GM19328 (cell line): Measurements from ENCODE around the gene IGSF22.
A peak's percentile ranks its signal among the peaks of the same experiment; 100 is the strongest.

Experiments
- ATAC-seq: cut with Tn5 transposase; IDR thresholded peaks from one replicate; pipeline ENCODE4 v1.9.1; 2021; ENCODE audit warnings: mild to moderate bottlenecking, moderate library complexity; ENCODE audit not compliant: unreplicated experiment

Gene IGSF22

DNA sequence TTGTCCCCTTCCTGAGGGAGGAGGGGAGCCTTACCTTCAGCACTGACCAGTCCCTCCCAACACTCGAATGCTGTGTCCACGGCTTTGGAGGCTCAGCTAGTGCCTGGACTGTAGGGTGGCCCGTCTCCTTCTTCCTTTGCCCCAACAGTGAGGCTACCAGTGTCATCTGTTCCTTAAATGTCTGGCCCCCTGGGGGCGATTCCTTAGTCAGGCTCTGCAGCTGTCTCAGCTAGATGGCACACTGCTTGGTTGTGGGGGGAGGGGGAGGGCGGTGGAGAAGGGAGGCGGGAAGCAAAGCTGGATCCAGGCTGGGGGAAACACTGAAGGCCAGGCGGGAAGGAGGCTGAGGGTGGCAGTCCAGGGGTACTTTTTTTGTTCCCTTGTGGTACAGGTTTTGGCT, at the start of gene IGSF22:
IGSF22 (minus strand) TSS at position 149 of the 400 bp plus-strand sequence. CDS start 1,952 bp downstream, outside the sequence.
- ATAC-seq: no peak

- no peak for ATAC-seq
Observed at GRCh38 chr11:18774801-18775200, 48.8 kb upstream of the IGSF22 start.

DNA sequence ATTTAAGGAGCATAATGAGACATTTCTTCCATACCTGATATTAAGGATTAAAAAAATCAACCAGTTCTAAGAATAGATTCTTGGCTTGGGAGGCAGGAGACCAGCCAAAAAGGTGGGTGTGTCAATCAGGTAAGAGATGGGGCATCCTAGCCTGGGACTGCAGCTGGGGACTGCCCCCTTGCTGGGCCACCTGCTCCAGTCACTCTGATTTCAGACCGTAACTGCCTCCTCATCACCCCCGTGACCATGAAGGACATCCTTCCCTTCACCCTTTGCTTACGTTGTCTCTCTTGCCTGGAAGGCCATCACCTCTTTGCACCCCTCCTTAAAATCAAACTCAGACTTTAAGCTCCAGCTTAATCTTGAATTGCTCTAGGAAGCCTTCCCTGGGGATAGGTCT, 47.7 kb upstream of the IGSF22 start:
- ATAC-seq: no peak

DNA sequence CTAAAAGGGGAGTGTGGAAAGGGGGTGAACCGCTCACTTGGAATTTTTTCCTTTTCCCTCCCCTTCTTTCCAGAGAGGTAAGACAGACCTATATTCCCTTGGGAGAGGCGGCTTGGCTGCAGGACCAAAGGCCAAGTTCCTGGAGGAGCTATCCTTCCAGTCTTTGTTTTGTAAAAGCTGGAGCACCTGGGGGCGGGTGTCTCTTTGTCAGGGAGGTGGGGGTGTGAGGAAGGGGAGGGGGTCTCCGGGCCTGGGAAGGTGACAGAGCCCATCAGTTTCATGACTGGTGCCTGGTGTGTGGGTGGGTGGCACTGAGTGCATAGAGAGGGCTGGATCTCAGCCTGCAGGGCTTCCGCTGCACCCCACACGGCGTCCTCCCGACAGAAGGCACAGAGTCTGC, 47.1 kb upstream of the IGSF22 start:
- no peak for ATAC-seq

- no peak for ATAC-seq
Observed at GRCh38 chr11:18772211-18772610, 46.2 kb upstream of the IGSF22 start.

DNA sequence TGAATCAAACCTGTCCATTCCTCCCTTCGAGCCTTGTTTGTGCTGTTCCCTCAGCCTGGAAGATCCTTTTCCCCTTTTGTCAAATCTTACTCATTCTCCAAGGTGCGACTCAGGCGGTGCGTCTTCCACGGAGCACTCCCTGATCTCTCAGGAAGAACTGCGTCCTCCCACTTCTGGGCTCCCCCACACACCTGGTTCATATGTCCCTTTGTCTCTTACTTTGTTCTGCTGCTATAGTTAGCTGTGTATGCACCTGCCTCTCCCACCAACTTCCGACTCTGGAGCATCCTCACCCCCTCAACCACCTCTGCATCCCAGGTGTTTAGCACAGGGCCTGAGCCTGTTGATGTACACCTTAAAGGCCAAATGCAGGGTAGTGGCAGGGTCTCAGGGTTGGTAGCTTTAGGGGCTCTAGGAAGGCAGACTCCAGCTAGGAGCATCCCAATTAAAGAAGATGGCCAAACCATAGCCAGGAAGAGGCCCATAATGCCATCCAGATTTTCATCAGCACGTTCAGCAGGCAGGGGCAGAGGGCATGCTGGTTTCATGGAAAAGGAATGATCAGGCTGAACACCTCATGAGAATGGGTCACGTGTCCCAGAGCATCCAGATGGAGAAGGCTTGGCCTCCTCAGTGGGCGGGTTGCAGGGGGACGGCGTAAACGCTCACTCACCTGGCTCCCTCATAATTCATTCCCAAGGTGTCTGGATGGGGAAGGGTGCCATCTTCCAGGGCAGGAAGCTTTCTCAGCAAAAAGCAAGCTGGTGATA, 45.5 kb upstream of the IGSF22 start:
- ATAC-seq: no peak

DNA sequence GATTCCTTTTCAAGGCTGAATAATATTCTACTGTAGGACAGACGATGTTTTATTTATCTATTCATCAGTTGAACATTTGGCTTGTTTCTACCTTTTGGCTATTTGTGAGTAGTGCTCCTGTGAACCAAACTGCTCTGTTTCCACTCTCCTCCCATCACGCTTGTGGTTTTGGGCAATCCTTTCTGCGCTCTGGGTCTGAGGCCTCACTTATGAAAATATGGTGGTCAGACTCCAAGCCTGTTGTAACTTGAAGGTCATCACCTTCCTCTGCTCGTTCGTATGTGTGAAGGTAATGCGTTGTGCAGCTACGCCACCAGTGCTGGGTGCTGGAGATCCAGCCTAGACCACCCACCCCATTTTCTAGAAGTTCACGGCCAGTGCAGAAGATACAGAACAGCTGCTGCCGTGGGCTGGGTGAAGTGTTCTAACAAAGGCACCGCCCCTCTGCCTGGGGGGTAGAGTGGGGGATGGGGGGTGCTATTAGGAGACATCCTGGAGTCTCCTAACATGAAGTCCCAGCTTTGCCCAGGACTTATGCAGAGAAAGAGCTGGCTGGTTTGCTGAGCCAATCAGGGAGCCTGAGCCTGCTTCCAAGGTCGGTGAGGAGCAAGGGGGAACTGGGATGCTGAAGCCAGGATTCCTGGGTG, 44.6 kb upstream of the IGSF22 start:
- ATAC-seq: no peak

- ATAC-seq: no peak
Observed at GRCh38 chr11:18769802-18770456, 43.9 kb upstream of the IGSF22 start.

DNA sequence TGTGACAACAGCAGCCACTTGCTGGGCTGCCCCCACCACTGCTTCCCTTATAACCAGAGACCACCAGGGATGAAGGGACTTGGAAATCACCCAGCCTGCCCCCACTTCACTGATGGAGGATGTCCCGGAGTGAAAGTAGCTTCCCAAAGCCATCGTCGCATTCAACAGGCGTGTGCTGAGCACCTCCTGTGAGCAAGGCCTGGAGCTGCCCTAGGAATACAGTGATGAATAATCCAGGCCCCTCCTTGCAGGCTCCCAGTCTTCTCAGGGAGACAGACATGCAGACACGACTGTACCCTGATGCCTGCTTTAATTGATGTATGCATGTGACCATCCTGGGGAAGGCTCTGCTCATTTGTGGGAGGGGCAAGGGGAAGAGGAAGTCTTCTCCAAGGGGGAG, 43.0 kb upstream of the IGSF22 start:
- no peak for ATAC-seq

DNA sequence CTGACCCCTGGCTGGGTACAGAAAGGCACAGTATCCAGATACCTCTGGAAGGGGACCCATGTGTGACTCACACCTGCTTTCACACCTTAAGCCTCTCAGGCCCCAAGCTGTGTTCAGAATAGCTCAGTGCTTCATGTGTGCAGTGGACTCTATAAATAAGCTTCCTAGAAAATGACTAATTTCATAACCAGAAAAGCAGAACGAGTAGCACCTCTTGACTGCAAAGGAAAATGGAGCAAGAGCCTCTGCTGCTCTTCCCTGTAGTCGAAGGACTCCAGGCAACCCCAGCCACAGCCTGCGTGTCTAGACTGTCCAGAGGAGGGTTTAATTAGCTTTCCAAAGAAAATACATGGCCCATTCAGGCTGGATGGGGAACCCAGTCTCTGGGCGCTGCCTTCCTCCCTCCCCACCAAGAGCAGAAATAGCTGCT, 42.5 kb upstream of the IGSF22 start:
- peak; percentile 78 for ATAC-seq

GRCh38 chr11:18766015-18766414, 40.0 kb upstream of the IGSF22 start:
- ATAC-seq: no peak

GRCh38 chr11:18765554-18765953, 39.6 kb upstream of the IGSF22 start:
- no peak for ATAC-seq

DNA sequence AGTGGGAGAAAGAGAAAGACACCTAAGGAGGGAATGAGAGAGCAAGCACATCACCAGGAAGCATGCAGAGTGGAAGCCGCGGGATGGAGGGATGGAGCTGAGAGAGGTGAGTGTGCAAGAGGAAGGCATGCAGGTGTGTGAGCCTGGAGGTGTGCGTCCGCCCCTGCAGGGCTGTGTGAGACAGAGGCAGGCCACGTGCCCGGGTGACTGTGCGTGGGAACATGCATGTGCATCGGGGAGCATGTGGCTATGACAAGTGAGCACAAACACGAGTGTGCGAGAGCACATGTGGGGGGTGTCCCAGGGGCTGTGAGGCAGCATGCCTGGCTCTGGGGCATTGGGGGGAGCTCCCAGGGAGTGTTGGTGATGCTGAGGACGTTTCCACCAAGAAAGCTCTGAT, 35.8 kb upstream of the IGSF22 start:
- ATAC-seq: no peak

- ATAC-seq: no peak
Observed at GRCh38 chr11:18761144-18761543, 35.2 kb upstream of the IGSF22 start.

DNA sequence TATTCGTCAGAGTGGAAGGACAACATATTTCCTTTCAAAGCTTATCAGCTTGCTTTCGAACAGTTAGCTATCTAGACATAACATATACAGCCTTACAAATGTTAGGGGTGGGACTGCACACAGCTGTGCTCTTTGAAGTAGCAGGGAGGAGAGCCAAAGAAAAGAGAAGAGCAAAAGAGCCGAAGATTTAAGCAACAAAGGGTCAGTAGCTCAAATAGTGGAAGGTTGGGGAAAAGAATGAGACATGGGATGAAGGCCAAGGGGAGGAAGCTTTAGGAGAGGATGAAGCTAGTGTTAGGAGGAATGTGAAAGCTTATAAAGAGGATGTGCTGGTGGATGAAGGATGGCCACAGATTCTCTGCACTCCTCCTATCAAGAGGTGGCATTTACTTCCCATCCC, 31.8 kb upstream of the IGSF22 start:
- no peak for ATAC-seq

DNA sequence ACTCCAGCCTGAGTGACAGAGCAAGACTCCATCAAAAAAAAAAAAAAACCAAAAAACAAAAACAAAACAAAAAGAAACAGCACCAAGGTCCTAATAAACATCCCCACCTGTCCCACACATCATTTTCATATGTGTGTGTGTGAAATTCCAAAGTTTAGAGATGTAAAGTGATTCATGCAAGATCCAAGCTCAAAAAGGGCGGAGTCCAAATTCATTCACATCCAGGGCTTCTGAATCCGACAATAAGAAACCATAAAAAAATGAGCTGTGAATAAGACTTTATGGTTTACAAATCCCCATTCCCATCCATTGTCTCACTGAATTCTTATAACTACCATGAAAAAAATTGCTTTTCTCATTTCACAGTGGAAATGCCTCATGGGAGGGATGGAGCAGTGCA, 30.9 kb upstream of the IGSF22 start:
- ATAC-seq: no peak

DNA sequence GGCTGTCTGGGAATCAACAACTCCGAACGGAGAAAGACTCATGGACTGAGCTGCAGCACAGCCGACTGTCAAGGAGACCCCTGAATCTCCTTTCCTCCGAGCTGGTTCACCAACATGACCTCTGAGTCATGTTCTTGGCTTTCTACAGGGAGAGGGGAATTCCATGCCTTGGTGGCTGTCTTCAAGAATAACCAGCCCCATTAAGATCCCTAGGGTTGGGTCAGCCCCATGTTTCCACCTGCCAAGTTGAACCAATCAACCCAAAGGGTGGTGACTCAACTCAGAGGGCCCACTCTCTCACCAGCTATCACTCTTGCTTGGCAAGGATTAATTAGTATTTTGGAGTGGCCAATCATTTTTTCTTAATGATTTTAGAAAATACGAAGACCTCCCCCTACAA, 28.3 kb upstream of the IGSF22 start:
- ATAC-seq: no peak

GRCh38 chr11:18752502-18752901, 26.5 kb upstream of the IGSF22 start:
- no peak for ATAC-seq

GRCh38 chr11:18750944-18751343, 25.0 kb upstream of the IGSF22 start:
- ATAC-seq: no peak

DNA sequence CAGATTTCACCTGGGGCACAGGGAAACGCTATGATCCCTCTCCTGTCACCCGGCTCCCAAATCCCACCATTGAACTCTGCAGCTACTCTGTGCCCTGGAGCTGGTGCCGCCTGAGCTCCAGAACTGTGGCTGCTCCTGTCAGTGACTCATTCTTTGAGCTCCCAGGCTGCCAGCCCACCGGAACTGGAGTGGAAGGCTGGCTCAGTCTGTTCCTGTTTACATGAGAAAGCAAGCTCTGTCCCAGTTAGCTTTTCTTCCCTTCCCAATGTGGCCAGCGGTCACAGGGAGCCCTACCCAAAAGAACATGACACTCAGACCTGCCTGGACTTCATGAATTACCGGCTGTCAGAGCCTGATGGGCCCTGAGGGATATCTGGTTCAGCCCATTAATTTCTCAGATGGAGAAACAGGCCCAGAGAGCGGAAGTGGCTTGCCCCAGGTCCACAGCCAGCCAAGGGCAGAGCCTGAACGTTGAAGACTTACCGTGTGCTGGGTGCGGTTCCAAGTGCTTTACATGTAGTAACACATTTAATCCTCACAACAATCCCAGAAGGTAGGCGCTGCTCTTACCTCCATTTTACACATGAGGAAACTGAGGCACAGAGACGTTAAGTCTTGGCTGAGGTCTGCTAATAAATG, 23.8 kb upstream of the IGSF22 start:
- ATAC-seq: no peak

GRCh38 chr11:18748766-18749365, 22.9 kb upstream of the IGSF22 start:
- no peak for ATAC-seq
